ENCODE results near the gene CISTR.

GRCh38 chr12:53776872-53777271, 25.1 kb upstream of the CISTR start:
- TF ChIP-seq CTCF (IDR thresholded peaks at IDR 0.05; ENCODE audit: low read depth, low read length), result no peak
- TF ChIP-seq POLR2A (IDR thresholded peaks at IDR 0.05; ENCODE audit: extremely low read depth, insufficient read length), result no peak
- no peak for TF ChIP-seq MYC (IDR thresholded peaks at IDR 0.05; ENCODE audit: low read depth, low read length)
- TF ChIP-seq MAX (IDR thresholded peaks at IDR 0.05; ENCODE audit: low read depth, low read length), result no peak

Measured in NB4 (cell line).